ENCODE results near the gene GLRA3. TPM values are rescaled to one million over a fixed set of nuclear protein-coding genes. Genes with fewer than 3 reads are reported as not detected.
"Not testable (repeated sequence)": the region's sequence is repeated elsewhere in the genome, so short reads cannot be mapped to it uniquely, and the experiment has no call there.

GLRA3 gene
- total RNA-seq, 1 donor from 2014 or later: not detected

GRCh38 chr4:174808836-174809235, 20.2 kb downstream of the GLRA3 start:
- H3K4me1 ChIP-seq: no peaks in the 10 kb centered on the region
- TF ChIP-seq, protein P1, sequence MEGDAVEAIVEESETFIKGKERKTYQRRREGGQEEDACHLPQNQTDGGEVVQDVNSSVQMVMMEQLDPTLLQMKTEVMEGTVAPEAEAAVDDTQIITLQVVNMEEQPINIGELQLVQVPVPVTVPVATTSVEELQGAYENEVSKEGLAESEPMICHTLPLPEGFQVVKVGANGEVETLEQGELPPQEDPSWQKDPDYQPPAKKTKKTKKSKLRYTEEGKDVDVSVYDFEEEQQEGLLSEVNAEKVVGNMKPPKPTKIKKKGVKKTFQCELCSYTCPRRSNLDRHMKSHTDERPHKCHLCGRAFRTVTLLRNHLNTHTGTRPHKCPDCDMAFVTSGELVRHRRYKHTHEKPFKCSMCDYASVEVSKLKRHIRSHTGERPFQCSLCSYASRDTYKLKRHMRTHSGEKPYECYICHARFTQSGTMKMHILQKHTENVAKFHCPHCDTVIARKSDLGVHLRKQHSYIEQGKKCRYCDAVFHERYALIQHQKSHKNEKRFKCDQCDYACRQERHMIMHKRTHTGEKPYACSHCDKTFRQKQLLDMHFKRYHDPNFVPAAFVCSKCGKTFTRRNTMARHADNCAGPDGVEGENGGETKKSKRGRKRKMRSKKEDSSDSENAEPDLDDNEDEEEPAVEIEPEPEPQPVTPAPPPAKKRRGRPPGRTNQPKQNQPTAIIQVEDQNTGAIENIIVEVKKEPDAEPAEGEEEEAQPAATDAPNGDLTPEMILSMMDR (IDR thresholded peaks at IDR 0.05): no peak
- no peak overlapping the region for H3K4me3 ChIP-seq
- DNase-seq (ENCODE audit: low spot score in 2 of 2): no peak
- no peaks in the 10 kb centered on the region for H3K9me3 ChIP-seq
- intact Hi-C loops (cut with DNase I): no loop called here
- no peaks in the 10 kb centered on the region for H3K27me3 ChIP-seq
- H3K36me3 ChIP-seq: no peaks in the 10 kb centered on the region
- H3K27ac ChIP-seq: no peak overlapping the region

- Histone ChIP-seq H3K9me3 (no peaks in the 10 kb centered on the region), H3K4me1 (no peaks in the 10 kb centered on the region), H3K27ac (no peak overlapping the region), H3K4me3 (no peak overlapping the region), H3K27me3 (no peaks in the 10 kb centered on the region), H3K36me3 (no peaks in the 10 kb centered on the region)
- DNase-seq (ENCODE audit: low spot score in 2 of 2): no peak
- TF ChIP-seq, protein P1 (IDR thresholded peaks at IDR 0.05): no peak
- intact Hi-C loops (cut with DNase I): no loop called here
Observed at GRCh38 chr4:174808119-174808518, 20.9 kb downstream of the GLRA3 start.

DNA sequence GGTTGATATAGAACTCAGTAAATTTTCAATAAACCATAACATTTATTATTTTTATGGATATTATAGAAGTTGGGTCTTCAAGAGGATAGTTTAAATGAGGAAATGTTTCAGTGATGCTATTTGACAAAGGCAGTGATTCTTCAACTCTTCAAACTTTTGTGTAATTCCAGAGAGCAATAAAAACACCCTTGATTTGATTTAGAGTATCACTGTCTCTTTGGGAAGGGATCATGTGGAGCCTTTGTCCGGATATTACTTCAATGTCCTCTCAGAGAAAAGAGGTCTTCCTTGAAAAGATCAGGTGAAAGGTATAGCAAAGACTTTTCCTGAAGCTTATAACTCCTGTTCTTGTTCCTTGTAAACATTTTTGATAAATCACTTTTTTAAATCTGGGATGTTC, 23.3 kb downstream of the GLRA3 start:
- no peak overlapping the region for H3K4me3 ChIP-seq
- no peaks in the 10 kb centered on the region for H3K9me3 ChIP-seq
- TF ChIP-seq, protein P1 (IDR thresholded peaks at IDR 0.05): no peak
- no peaks in the 10 kb centered on the region for H3K36me3 ChIP-seq
- intact Hi-C loops (cut with DNase I): no loop called here
- no peak for DNase-seq (ENCODE audit: low spot score in 2 of 2)
- H3K27me3 ChIP-seq: no peaks in the 10 kb centered on the region
- no peak overlapping the region for H3K27ac ChIP-seq
- no peaks in the 10 kb centered on the region for H3K4me1 ChIP-seq

GRCh38 chr4:174794543-174795094, 34.4 kb downstream of the GLRA3 start:
- no peak for DNase-seq (ENCODE audit: low spot score in 2 of 2)
- intact Hi-C loops (cut with DNase I): no loop called here
- TF ChIP-seq, protein P1 (IDR thresholded peaks at IDR 0.05): no peak
- H3K9me3 ChIP-seq: no peaks in the 10 kb centered on the region
- H3K36me3 ChIP-seq: no peaks in the 10 kb centered on the region
- H3K4me3 ChIP-seq: no peak overlapping the region
- H3K27me3 ChIP-seq: no peaks in the 10 kb centered on the region
- H3K4me1 ChIP-seq: no peaks in the 10 kb centered on the region
- no peak overlapping the region for H3K27ac ChIP-seq

DNA sequence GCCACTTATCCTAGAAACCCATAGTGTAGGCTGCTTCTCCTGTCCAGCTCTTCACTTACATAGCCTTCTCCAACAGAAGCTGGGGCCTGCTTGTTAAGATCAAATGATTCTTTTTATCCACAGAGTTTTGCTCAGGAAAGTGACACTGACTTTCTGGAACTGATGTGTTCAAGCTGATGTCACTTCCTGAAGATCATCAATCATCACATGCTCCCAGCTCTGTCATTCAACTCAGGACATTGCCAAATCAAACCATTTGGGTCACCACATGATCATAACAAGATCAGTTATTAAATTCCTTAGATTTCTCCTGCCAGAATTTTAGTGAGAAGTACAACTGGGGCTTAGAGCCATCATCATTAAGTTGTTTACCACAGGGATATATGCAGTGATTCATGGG, 39.4 kb downstream of the GLRA3 start:
- DNase-seq (ENCODE audit: low spot score in 2 of 2): no peak
- Histone ChIP-seq H3K9me3 (no peaks in the 10 kb centered on the region), H3K27me3 (no peaks in the 10 kb centered on the region), H3K36me3 (no peaks in the 10 kb centered on the region), H3K4me1 (no peaks in the 10 kb centered on the region), H3K27ac (no peak overlapping the region), H3K4me3 (no peak overlapping the region)
- TF ChIP-seq, protein P1 (IDR thresholded peaks at IDR 0.05): no peak
- intact Hi-C loops (cut with DNase I): no loop called here

DNA sequence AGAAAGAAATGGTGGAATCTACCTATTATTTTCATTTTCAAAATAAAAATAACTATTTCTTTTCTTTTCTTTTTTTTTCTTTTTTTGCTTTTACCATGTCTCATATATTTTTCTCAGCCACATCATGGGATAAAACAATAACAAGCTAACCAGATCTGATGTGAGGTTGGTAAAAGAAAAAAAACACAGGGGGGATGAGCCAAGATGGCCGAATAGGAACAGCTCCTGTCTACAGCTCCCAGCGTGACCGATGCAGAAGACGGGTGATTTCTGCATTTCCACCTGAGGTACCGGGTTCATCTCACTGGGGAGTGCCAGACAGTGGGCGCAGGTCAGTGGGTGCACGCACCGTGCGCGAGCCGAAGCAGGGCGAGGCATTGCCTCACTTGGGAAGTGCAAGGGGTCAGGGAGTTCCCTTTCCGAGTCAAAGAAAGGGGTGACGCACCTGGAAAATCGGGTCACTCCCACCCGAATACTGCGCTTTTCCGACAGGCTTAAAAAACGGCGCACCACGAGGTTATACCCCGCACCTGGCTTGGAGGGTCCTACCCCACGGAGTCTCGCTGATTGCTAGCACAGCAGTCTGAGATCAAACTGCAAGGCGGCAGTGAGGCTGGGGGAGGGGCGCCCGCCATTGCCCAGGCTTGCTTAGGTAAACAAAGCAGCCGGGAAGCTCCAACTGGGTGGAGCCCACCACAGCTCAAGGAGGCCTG, 50.6 kb downstream of the GLRA3 start:
- H3K9me3 ChIP-seq: not testable (repeated sequence)

More for the DNA sequence above, 50.6 kb downstream of the GLRA3 start:
- H3K4me1 ChIP-seq; H3K27ac ChIP-seq; H3K36me3 ChIP-seq; H3K27me3 ChIP-seq; intact Hi-C loops (cut with DNase I); H3K4me3 ChIP-seq; DNase-seq (ENCODE audit: low spot score in 2 of 2): not testable (repeated sequence)
